Central memory CD8-positive, alpha-beta T cell (primary cell): ENCODE results near the gene ACTR1B.
A peak's percentile ranks its signal among the peaks of the same experiment; 100 is the strongest.
"Not testable (repeated sequence)": the region's sequence is repeated elsewhere in the genome, so short reads cannot be mapped to it uniquely, and the experiment has no call there.

Source experiments
- ATAC-seq: fragments of 150-1000 bp; cut with Tn5 transposase; replicated peaks from 2 replicates; pipeline ENCODE4 v1.10.0; 2022; ENCODE audit warnings: mild to moderate bottlenecking, moderate FRiP score, moderate number of reproducible peaks; ENCODE audit not compliant: poor library complexity, severe bottlenecking; ENCODE audit errors: extremely low read depth
- DNase-seq, 2 donors: peaks; one replicate each; pipeline ENCODE4 v3.0.0; 2021; ENCODE audit warnings: low spot score in 2 of 2
- H3K27ac Mint-ChIP-seq: one replicate; pipeline ENCODE4 v1.8.0; 2022; ENCODE audit warnings: low read depth, mild to moderate bottlenecking, moderate library complexity, mixed read lengths
- H3K27me3 Mint-ChIP-seq: one replicate; pipeline ENCODE4 v1.8.0; 2022; ENCODE audit warnings: mixed read lengths
- H3K36me3 Mint-ChIP-seq: one replicate; pipeline ENCODE4 v1.8.0; 2022; ENCODE audit warnings: mild to moderate bottlenecking, moderate library complexity, mixed read lengths; ENCODE audit not compliant: insufficient read depth
- H3K4me1 Mint-ChIP-seq: one replicate; pipeline ENCODE4 v1.8.0; 2022; ENCODE audit warnings: mixed read lengths
- H3K4me3 Mint-ChIP-seq: one replicate; pipeline ENCODE4 v1.8.0; 2022; ENCODE audit warnings: mild to moderate bottlenecking, moderate library complexity, mixed read lengths
- H3K9me3 Mint-ChIP-seq: one replicate; pipeline ENCODE4 v1.8.0; 2022; ENCODE audit warnings: mixed read lengths

Gene ACTR1B

DNA sequence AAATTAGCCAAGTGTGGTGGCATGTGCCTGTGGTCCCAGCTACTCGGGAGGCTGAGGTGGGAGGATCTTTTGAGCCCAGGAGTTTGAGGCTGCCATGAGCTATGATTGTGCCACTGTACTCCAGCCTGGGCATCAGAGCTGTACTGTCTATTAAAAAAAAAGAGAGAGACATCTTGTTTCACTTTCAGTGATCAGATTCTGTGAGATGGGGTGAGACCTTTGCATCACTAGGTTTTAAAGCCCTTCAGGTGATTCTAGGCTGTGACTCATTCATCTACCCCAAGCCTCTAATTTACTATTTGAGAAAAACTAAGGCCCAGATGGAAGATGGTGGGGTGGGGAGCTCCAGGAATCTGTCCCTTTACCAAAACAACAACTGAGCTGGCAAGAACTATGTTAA, 12.8 kb upstream of the ACTR1B start:
- no peak for ATAC-seq
- H3K9me3 Mint-ChIP-seq, result no peaks in the 10 kb centered on the region
- DNase-seq, result no peak
- peaks cover 12% of the 10 kb centered on the region for H3K27me3 Mint-ChIP-seq
- no peak overlapping the region for H3K4me3 Mint-ChIP-seq
- no peaks in the 10 kb centered on the region for H3K4me1 Mint-ChIP-seq
- no peak overlapping the region for H3K27ac Mint-ChIP-seq
- no peaks in the 10 kb centered on the region for H3K36me3 Mint-ChIP-seq

- H3K9me3 Mint-ChIP-seq, result no peaks in the 10 kb centered on the region
- DNase-seq (no peak), ATAC-seq (no peak)
- peaks cover 12% of the 10 kb centered on the region for H3K27me3 Mint-ChIP-seq
- H3K36me3 Mint-ChIP-seq, result no peaks in the 10 kb centered on the region
- H3K27ac Mint-ChIP-seq, result no peak overlapping the region
- no peak overlapping the region for H3K4me3 Mint-ChIP-seq
- H3K4me1 Mint-ChIP-seq, result no peaks in the 10 kb centered on the region
Measured at GRCh38 chr2:97675430-97676113, 11.7 kb upstream of the ACTR1B start.

GRCh38 chr2:97673915-97674283, 10.1 kb upstream of the ACTR1B start:
- no peak for ATAC-seq
- peaks cover 12% of the 10 kb centered on the region for H3K27me3 Mint-ChIP-seq
- DNase-seq, result no peak
- H3K9me3 Mint-ChIP-seq, result no peaks in the 10 kb centered on the region
- H3K4me3 Mint-ChIP-seq, result no peak overlapping the region
- no peaks in the 10 kb centered on the region for H3K36me3 Mint-ChIP-seq
- H3K27ac Mint-ChIP-seq, result no peak overlapping the region
- H3K4me1 Mint-ChIP-seq, result no peaks in the 10 kb centered on the region

GRCh38 chr2:97673182-97673914, 9.5 kb upstream of the ACTR1B start:
- no peak for DNase-seq
- peaks cover 12% of the 10 kb centered on the region for H3K27me3 Mint-ChIP-seq
- H3K4me1 Mint-ChIP-seq, result no peaks in the 10 kb centered on the region
- ATAC-seq, result no peak
- H3K36me3 Mint-ChIP-seq, result no peaks in the 10 kb centered on the region
- H3K9me3 Mint-ChIP-seq, result no peaks in the 10 kb centered on the region
- H3K27ac Mint-ChIP-seq, result no peak overlapping the region
- H3K4me3 Mint-ChIP-seq, result no peak overlapping the region

DNA sequence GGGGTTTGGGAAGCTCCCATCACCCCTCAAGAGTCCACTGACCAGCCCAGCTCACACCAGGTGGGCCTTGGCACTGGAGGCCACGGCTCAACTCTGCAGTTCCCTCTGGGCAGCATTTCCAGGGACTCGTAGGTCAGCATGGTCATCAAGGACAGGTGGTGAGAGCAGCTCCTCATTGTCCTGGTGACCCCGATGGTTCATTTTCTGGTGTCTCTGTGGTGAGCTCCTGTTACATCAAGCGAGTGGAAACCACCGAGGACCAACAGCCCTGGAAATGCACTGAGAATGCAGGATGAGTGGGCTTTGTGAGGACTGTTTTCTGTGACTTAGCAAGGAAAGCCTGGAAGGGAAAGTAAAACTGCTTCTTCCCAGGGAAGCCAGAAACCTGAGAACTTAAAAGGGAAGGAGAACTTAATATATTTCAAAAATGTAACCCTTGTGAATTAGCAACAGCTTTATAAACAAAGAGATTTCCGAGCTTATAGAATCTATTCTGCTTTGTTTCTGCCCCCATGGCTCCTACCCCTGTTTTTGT, 8.8 kb upstream of the ACTR1B start:
- H3K27ac Mint-ChIP-seq, ATAC-seq, H3K9me3 Mint-ChIP-seq, H3K36me3 Mint-ChIP-seq, H3K4me3 Mint-ChIP-seq, H3K4me1 Mint-ChIP-seq, DNase-seq: not testable (repeated sequence)
- peaks cover 12% of the 10 kb centered on the region for H3K27me3 Mint-ChIP-seq

DNA sequence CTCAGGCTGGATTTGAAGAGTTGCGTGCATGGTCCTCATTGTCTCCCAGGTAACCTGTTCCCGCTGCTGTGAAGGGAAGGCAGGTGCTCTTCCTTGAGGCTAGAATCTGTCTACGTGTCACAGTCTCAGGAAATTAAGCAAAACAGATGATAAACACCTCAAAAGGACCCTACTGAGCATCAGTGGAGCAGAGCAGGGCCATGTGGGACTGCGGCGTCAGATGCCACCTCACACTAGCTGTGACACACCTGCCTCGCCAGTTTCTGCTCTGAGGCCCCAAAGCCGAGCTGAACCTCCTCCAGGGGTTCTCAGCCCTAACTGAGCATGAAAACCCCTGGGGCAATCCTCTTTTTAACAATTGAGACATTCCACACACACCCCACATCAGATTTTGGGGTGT, 7.7 kb upstream of the ACTR1B start:
- Mint-ChIP-seq H3K4me1 (no peaks in the 10 kb centered on the region), H3K27ac (no peak overlapping the region), H3K27me3 (peaks cover 12% of the 10 kb centered on the region), H3K4me3 (no peak overlapping the region), H3K36me3 (no peaks in the 10 kb centered on the region), H3K9me3 (no peaks in the 10 kb centered on the region)
- no peak for DNase-seq
- ATAC-seq, result no peak

- Mint-ChIP-seq H3K36me3 (no peaks in the 10 kb centered on the region), H3K27ac (no peak overlapping the region), H3K4me1 (no peaks in the 10 kb centered on the region), H3K4me3 (no peak overlapping the region), H3K27me3 (peaks cover 12% of the 10 kb centered on the region), H3K9me3 (no peaks in the 10 kb centered on the region)
- DNase-seq, result no peak
- no peak for ATAC-seq
Measured at GRCh38 chr2:97670471-97670870, 6.6 kb upstream of the ACTR1B start.

DNA sequence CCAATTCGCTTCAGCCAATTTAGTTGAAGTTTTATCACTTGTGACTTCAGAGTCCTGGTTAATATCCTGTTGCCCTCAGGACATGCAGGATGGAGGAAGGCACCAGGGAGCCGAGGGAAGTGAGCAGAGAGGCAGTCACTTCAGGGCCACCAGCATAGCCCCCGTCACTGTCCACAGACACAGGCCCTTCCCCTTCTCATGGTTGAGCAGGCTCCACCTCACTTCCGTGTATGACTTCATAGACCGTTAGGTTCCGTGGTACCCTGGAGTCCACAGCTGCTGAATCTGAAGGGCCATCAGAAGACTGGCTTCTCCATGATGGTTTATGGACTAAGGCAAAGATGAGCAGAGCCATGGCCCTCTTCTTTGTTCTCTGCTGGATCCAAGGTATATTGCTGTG, 5.6 kb upstream of the ACTR1B start, which contains the start of gene C2orf92:
Gene C2orf92, plus strand, starts transcription at position 266 of the 400 bp plus-strand sequence. Its CDS starts 76 bp downstream, at position 342.
- H3K4me3 Mint-ChIP-seq, result no peak within 1 kb of the TSS
- ATAC-seq (no peak), DNase-seq (no peak)
- H3K27me3 Mint-ChIP-seq, result peaks cover 12% of the 10 kb centered on the region
- H3K4me1 Mint-ChIP-seq, result no peaks in the 10 kb centered on the region
- no peaks in the 10 kb centered on the region for H3K36me3 Mint-ChIP-seq
- H3K27ac Mint-ChIP-seq, result no peak within 1 kb of the TSS
- no peaks in the 10 kb centered on the region for H3K9me3 Mint-ChIP-seq

DNA sequence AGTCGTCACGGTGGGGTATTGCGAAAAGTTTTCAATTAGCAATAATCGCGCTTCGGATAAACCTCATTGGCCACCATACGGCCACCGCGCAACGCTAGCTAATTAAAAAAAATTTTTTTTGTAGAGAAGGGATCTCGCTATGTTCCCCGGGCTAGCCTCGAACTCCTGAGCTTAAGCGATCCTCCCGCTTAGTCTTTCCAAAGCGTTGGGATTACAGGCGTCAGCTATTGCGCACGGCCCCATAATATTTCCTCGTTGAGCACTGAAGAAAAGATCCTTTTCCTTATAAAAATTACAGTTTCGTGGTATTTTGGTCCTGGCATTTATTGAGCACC, 759 bp upstream of the ACTR1B start:
- H3K27me3 Mint-ChIP-seq, result no peaks in the 10 kb centered on the region
- peak overlapping the region; percentile 97 for H3K27ac Mint-ChIP-seq
- peaks cover 9% of the 10 kb centered on the region for H3K36me3 Mint-ChIP-seq
- H3K4me3 Mint-ChIP-seq, result peak overlapping the region; percentile 87
- no peaks in the 10 kb centered on the region for H3K9me3 Mint-ChIP-seq
- DNase-seq (no peak), ATAC-seq (no peak)
- H3K4me1 Mint-ChIP-seq, result peaks cover 28% of the 10 kb centered on the region

DNA sequence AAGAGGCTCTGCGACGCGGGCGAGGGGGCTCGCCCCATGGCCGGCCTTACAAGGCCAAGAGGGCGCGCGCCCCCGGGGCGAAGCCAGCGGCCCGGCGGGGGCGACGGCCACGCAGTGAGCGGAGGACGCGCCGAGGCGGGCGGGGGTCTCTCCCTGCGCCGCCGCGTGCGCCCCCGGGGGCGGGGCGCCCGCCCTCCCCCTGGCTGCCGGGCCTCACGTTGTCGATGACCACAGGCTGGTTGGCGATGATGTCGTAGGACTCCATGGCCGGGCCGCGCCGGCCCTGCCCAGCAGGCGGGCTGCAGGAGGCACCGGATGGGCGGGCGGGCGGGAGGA, 250 bp downstream of the ACTR1B start:
- Mint-ChIP-seq H3K4me1 (peaks cover 28% of the 10 kb centered on the region), H3K9me3 (no peaks in the 10 kb centered on the region), H3K27me3 (no peaks in the 10 kb centered on the region), H3K4me3 (peak overlapping the region; percentile 87), H3K27ac (peak overlapping the region; percentile 97), H3K36me3 (peaks cover 9% of the 10 kb centered on the region)
- DNase-seq, result no peak
- no peak for ATAC-seq

GRCh38 chr2:97662895-97663625, 784 bp downstream of the ACTR1B start:
- Mint-ChIP-seq H3K27me3 (no peaks in the 10 kb centered on the region), H3K27ac (peak overlapping the region; percentile 97), H3K4me1 (peaks cover 28% of the 10 kb centered on the region), H3K36me3 (peaks cover 11% of the 10 kb centered on the region), H3K9me3 (no peaks in the 10 kb centered on the region), H3K4me3 (peak overlapping the region; percentile 87)
- ATAC-seq (peak; percentile 30), DNase-seq (peak; percentile 33 to 35)

DNA sequence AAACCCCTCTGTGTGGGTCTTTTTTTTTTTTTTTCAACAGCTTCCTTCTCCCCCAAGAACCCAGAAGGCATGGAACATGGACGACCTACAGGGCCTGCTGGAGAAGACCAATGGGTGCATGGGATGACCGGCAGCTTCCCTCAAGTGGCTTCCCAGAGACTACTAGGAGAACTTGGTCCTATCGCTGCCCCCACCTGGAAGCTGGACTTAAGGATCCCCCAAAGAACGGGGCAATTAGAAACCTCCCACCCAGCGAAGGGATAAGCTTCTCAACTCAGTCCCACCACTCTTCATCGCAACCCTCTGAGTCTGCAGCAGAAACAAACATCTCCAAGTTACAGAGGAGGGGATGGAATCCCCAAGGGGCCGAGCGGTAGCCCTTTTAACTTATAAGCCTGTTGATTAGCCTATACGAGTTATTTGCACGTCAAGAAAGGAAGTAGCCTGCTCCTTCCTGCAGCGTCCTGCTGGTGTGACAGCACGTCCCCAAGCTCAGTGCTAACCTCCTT, 1.4 kb downstream of the ACTR1B start:
- peak in 1 of 2 donors; percentile 27 for DNase-seq
- no peaks in the 10 kb centered on the region for H3K9me3 Mint-ChIP-seq
- peak overlapping the region; percentile 97 for H3K27ac Mint-ChIP-seq
- H3K4me3 Mint-ChIP-seq, result peak overlapping the region; percentile 87
- peaks cover 13% of the 10 kb centered on the region for H3K36me3 Mint-ChIP-seq
- ATAC-seq, result no peak
- peaks cover 28% of the 10 kb centered on the region for H3K4me1 Mint-ChIP-seq
- H3K27me3 Mint-ChIP-seq, result no peaks in the 10 kb centered on the region
